Astrocyte (in vitro differentiated cells and primary cell): ENCODE data around the gene TP73.

Source experiments
- CTCF ChIP-seq: IDR thresholded peaks from 2 replicates; pipeline ENCODE4 v1.5.1; 2011; ENCODE audit warnings: low read depth, mild to moderate bottlenecking, inconsistent platforms, low read length, moderate library complexity; ENCODE audit not compliant: insufficient read depth
- EZH2 ChIP-seq: IDR thresholded peaks from 2 replicates; pipeline ENCODE4 v1.6.1; 2012; ENCODE audit warnings: mild to moderate bottlenecking, low read length, inconsistent platforms; ENCODE audit not compliant: insufficient read depth

- TF ChIP-seq CTCF: no peak
- no peak for TF ChIP-seq EZH2
Measured at GRCh38 chr1:3603571-3604467, 48.5 kb upstream of the TP73 start.
